ENCODE data around the gene RAF1. TPM values are rescaled to one million over a fixed set of nuclear protein-coding genes. Genes with fewer than 3 reads are reported as not detected.
A peak's percentile ranks its signal among the peaks of the same experiment; 100 is the strongest.
"Not testable (repeated sequence)": the region's sequence is repeated elsewhere in the genome, so short reads cannot be mapped to it uniquely, and the experiment has no call there.

RAF1 gene
- total and polyA plus RNA-seq, 2 experiments from 2014 or later = 39.5 to 123 TPM

- no peaks in the 10 kb centered on the region for H4K20me1 ChIP-seq (replicated peaks; ENCODE audit: insufficient read depth)
- H3K27ac ChIP-seq (ENCODE audit: low read depth) = no peak overlapping the region
- H3K79me2 ChIP-seq (replicated peaks; ENCODE audit: insufficient read depth) = no peaks in the 10 kb centered on the region
- 0 out of 2 replicates have a peak, but pooled peaks cover 3% of the 10 kb centered on the region for H3K4me1 ChIP-seq (ENCODE audit: insufficient read depth)
- H3K36me3 ChIP-seq (ENCODE audit: insufficient read depth) = no peaks in the 10 kb centered on the region
- H3K9me2 ChIP-seq (ENCODE audit: insufficient read depth) = no peaks in the 10 kb centered on the region
- no peak for DNase-seq (ENCODE audit: low spot score)
- no peaks in the 10 kb centered on the region for H3F3A ChIP-seq (replicated peaks; ENCODE audit: low read depth)
- Mint-ChIP-seq H3K4me1 (peaks cover 21% of the 10 kb centered on the region), H3K27ac (peak overlapping the region; percentile 43; the same call in 1 of the 2 replicates), H3K9me3 (no peaks in the 10 kb centered on the region), H3K27me3 (ENCODE audit: insufficient read depth, low read depth, poor library complexity) (peaks cover 4% of the 10 kb centered on the region), H3K4me3 (peak overlapping the region; percentile 54; the same call in 2 of the 3 replicates), H3K36me3 (ENCODE audit: low read depth) (no peaks in the 10 kb centered on the region; the same call in 2 of the 3 replicates)
- H2AFZ ChIP-seq = no peak overlapping the region
- no peak for ATAC-seq
- H3K4me2 ChIP-seq = peak overlapping the region; percentile 40
- no peaks in the 10 kb centered on the region for H3K27me3 ChIP-seq (ENCODE audit: insufficient read depth)
- no peak for TF ChIP-seq NANOG (IDR thresholded peaks at IDR 0.05; ENCODE audit: borderline replicate concordance)
- TF ChIP-seq CTCF (conservative IDR thresholded peaks at IDR 0.05; ENCODE audit: low read depth in 2 of 2) = no peak
- no peak for TF ChIP-seq CREB1 (CRISPR knock-in tag; IDR thresholded peaks at IDR 0.05; ENCODE audit: low read depth)
- TF ChIP-seq ZNF462 (CRISPR knock-in tag; IDR thresholded peaks at IDR 0.05) = no peak
- TF ChIP-seq ZNF114 (CRISPR knock-in tag; IDR thresholded peaks at IDR 0.05) = no peak
- no peak for TF ChIP-seq REST (IDR thresholded peaks at IDR 0.05; ENCODE audit: unreplicated experiment)
- TF ChIP-seq EZH2 (IDR thresholded peaks at IDR 0.05; ENCODE audit: low read depth, unreplicated experiment) = no peak
- no peak for TF ChIP-seq JUNB (IDR thresholded peaks at IDR 0.05; ENCODE audit: unreplicated experiment)
- no peak for TF ChIP-seq POLR2AphosphoS5 (IDR thresholded peaks at IDR 0.05; ENCODE audit: low read depth)
- peak overlapping the region; percentile 17 for H3K4me3 ChIP-seq
Measured at GRCh38 chr3:12544652-12545472, 119.1 kb downstream of the RAF1 start.

GRCh38 chr3:12543497-12543896, 120.4 kb downstream of the RAF1 start:
- H3K27ac ChIP-seq (ENCODE audit: low read depth); H2AFZ ChIP-seq; ATAC-seq; H3K4me1 ChIP-seq (ENCODE audit: insufficient read depth); H4K20me1 ChIP-seq (replicated peaks; ENCODE audit: insufficient read depth); DNase-seq (ENCODE audit: low spot score); H3K4me3 ChIP-seq; H3K27me3 ChIP-seq (ENCODE audit: insufficient read depth); H3F3A ChIP-seq (replicated peaks; ENCODE audit: low read depth); H3K36me3 Mint-ChIP-seq (ENCODE audit: low read depth); H3K79me2 ChIP-seq (replicated peaks; ENCODE audit: insufficient read depth); H3K36me3 ChIP-seq (ENCODE audit: insufficient read depth); H3K9me3 Mint-ChIP-seq; H3K27ac Mint-ChIP-seq; H3K4me2 ChIP-seq; H3K27me3 Mint-ChIP-seq (ENCODE audit: insufficient read depth, low read depth, poor library complexity); H3K4me3 Mint-ChIP-seq; H3K9me2 ChIP-seq (ENCODE audit: insufficient read depth): not testable (repeated sequence)
- H3K4me1 Mint-ChIP-seq = peaks cover 21% of the 10 kb centered on the region
